Upper lobe of right lung (tissue), 1 donor: ENCODE results near the gene SENP5. TPM values are rescaled to one million over a fixed set of nuclear protein-coding genes. Genes with fewer than 3 reads are reported as not detected.
"Not testable (repeated sequence)": the region's sequence is repeated elsewhere in the genome, so short reads cannot be mapped to it uniquely, and the experiment has no call there.

Source experiments
- ATAC-seq: fragments of 200-7000 bp; cut with Tn5 transposase; one replicate; pipeline ENCODE4 v1.9.1; 2020; ENCODE audit warnings: mild to moderate bottlenecking, moderate library complexity
- DNase-seq: peaks from one replicate; pipeline ENCODE4 v3.0.0-alpha.2; 2020
- H3K27ac ChIP-seq: fragments of 200-600 bp; one replicate; pipeline ENCODE4 v1.8.0; 2022
- H3K27me3 ChIP-seq: fragments of 200-600 bp; one replicate; pipeline ENCODE4 v1.8.0; 2022; ENCODE audit warnings: mild to moderate bottlenecking
- H3K36me3 ChIP-seq: fragments of 200-600 bp; one replicate; pipeline ENCODE4 v1.8.0; 2022
- H3K4me1 ChIP-seq: fragments of 200-600 bp; one replicate; pipeline ENCODE4 v1.8.0; 2022
- H3K4me3 ChIP-seq: fragments of 200-600 bp; one replicate; pipeline ENCODE4 v1.8.0; 2022; ENCODE audit warnings: mild to moderate bottlenecking
- H3K9me3 ChIP-seq: fragments of 200-600 bp; one replicate; pipeline ENCODE4 v1.8.0; 2022
- intact Hi-C: fragments of 100-400 bp; cut with DNase I; formaldehyde crosslinking; loops from one replicate; pipeline ENCODE4 v1.11.0; 2022
- total RNA-seq: library from RNA; stranded (reverse); fragmentation: NEBNext Ultra II Directional; extraction: Animal tissue kit (Norgen Biotek cat#: 25700); gene quantifications from one replicate; pipeline ENCODE4 v1.2.1, GENCODE V29; 2021
- TF ChIP-seq, protein P1 (sequence below): fragments of 200-600 bp; IDR thresholded peaks from one replicate; pipeline ENCODE4 v1.8.0; 2022; ENCODE audit warnings: antibody characterized with exemption
- donor health status: DM: no; HTN: yes; CAD: no; lungs with severe emphysema.

Gene SENP5
- total RNA-seq, 1 donor from 2014 or later, result 27.7 TPM

DNA sequence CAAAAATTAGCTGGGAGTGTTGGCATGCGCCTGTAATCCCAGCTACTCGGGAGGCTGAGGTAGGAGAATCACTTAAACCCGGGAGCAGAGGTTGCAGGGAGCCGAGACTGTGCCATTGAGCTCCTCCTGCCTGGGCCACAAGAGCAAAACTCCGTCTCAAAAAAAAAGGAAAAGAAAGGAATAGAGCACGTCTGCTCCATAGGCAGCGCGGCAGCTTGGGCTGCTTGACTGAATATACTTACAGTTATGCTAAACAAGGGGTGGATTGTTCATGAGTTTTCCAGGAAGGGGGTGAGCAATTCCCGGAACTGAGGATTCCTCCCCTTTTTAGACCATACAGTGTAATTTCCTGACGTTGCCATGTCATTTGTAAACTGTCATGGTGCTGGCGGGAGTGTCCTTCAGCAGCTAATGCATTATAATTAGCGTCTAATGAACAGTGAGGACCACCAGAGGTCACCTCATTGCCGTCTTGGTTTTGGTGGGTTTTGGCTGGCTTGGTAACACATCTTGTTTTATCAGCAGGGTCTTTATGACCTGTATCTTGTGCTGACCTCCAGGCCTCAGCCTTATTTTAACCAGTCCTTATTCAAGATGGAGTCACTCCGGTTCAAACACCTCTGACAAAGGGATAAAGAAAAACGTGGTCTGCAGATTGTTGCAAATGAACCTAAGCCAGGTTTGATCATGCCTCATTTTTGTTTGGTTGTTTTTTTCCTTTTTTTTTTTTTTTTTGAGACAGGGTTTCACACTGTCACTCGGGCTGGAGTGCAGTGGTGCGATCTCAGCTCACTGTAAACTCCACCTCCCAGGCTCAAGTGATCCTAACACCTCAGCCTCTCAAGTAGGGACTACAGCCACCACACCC lies 24.9 kb upstream of the SENP5 start:
- Histone ChIP-seq H3K4me1 (no peaks in the 10 kb centered on the region), H3K27me3 (no peaks in the 10 kb centered on the region), H3K36me3 (no peaks in the 10 kb centered on the region), H3K9me3 (no peaks in the 10 kb centered on the region), H3K4me3 (no peak overlapping the region), H3K27ac (no peak overlapping the region)
- DNase-seq (no peak), ATAC-seq (no peak)
- intact Hi-C loops, result no loop called here
- TF ChIP-seq, protein P1, sequence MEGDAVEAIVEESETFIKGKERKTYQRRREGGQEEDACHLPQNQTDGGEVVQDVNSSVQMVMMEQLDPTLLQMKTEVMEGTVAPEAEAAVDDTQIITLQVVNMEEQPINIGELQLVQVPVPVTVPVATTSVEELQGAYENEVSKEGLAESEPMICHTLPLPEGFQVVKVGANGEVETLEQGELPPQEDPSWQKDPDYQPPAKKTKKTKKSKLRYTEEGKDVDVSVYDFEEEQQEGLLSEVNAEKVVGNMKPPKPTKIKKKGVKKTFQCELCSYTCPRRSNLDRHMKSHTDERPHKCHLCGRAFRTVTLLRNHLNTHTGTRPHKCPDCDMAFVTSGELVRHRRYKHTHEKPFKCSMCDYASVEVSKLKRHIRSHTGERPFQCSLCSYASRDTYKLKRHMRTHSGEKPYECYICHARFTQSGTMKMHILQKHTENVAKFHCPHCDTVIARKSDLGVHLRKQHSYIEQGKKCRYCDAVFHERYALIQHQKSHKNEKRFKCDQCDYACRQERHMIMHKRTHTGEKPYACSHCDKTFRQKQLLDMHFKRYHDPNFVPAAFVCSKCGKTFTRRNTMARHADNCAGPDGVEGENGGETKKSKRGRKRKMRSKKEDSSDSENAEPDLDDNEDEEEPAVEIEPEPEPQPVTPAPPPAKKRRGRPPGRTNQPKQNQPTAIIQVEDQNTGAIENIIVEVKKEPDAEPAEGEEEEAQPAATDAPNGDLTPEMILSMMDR, result no peak

DNA sequence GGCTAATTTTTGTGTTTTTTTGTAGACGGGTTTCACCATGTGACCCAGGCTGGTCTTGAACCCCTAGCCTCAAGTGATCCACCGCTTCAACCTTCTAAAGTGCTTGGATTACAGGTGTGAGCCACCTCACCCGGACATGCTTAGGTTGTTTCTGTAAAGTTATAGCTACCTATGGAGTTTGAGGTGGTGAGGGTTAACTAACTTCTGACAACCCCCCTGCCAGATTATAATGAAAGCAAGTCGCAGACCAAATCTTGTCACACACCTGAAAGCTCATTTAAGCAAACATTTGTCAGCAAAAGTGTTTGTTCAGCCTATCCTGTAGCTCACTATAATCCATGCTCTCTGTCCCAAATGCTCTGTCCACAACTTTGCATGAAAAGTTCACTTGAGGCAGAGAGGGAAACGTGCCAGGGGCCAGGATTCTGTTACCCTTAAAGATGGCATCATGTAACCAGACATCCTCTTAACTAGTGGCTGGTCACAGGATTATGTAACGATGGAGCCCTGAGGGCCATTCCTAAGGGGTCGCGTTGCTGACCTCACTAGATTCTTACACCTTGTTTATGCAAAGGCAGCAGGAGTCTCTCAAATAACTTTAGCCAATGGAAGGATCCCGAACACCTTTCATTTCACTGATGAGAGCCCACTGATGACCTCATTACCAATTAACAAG lies 24.1 kb upstream of the SENP5 start:
- no peaks in the 10 kb centered on the region for H3K4me1 ChIP-seq
- intact Hi-C loops, result no loop called here
- no peak for ATAC-seq

DNA sequence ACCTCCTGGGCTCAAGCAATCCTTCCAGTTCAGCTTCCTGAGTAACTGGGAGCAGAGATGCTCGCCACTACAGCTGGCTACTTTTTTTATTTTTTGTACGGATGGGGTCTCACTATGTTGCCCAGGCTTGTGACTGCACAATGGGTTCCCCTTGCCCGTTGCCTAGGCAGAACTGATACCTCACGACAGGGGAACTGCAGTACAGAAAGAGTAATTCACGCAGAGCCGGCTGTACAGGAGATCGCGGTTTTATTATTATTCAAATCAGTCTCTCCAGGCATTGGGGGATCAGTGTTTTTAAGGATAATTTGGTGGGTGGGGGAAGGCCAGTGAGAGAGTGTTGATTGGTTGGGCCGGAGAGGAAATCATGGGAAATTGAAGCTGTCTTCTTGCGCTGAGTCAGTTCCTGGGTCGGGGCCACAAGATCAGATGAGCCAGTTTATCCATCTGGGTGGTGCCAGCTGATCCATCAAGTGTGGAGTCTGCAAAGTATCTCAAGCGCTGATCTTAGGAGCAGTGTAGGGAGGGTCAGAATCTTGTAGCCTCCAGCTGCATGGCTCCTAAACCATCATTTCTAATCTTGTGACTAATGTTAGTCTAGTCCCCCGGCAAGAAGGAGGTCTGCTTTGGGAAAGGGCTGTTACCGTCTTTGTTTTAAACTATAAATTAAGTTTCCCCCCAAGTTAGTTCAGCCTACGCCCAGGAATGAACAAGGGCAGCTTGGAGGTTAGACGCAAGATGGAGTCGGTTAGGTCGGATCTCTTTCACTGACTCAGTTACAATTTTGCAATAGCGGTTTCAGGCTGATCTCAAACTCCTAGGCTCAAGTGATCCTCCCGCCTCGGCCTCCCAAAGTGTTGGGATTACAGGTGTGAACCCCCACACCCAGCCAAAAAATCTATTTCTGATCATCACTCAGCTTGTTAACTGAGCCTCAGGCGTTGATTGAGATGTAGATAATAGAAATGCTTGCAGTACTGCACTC lies 23.2 kb upstream of the SENP5 start:
- ATAC-seq, H3K27ac ChIP-seq, H3K9me3 ChIP-seq, intact Hi-C loops, H3K4me3 ChIP-seq, H3K27me3 ChIP-seq, DNase-seq, H3K4me1 ChIP-seq, H3K36me3 ChIP-seq: not testable (repeated sequence)

More for the DNA sequence above, 24.1 kb upstream of the SENP5 start:
- Histone ChIP-seq H3K27me3 (no peaks in the 10 kb centered on the region), H3K4me3 (no peak overlapping the region), H3K27ac (no peak overlapping the region), H3K9me3 (no peaks in the 10 kb centered on the region), H3K36me3 (no peaks in the 10 kb centered on the region)
- no peak for DNase-seq
- TF ChIP-seq, protein P1, result no peak

DNA sequence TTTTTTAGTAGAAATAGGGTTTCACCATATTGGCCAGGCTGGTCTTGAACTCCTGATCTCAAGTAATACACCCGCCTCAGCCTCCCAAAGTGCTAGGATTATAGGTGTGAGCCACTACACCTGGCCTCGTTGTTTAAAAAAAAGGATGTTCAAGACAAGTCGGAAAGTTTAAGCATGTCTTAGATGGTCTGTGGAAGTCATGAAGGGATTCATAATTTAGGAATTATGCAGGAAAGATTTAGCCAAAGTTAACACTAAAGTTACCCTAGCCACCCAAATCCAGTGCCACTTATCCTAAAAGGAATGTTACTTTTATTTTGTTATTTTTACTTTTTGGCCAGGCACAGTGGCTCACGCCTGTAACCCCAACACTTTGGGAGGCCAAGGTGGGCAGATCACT lies 19.3 kb upstream of the SENP5 start:
- H3K4me3 ChIP-seq, H3K27ac ChIP-seq, DNase-seq, H3K27me3 ChIP-seq, H3K9me3 ChIP-seq, intact Hi-C loops, ATAC-seq, H3K36me3 ChIP-seq, H3K4me1 ChIP-seq: not testable (repeated sequence)

DNA sequence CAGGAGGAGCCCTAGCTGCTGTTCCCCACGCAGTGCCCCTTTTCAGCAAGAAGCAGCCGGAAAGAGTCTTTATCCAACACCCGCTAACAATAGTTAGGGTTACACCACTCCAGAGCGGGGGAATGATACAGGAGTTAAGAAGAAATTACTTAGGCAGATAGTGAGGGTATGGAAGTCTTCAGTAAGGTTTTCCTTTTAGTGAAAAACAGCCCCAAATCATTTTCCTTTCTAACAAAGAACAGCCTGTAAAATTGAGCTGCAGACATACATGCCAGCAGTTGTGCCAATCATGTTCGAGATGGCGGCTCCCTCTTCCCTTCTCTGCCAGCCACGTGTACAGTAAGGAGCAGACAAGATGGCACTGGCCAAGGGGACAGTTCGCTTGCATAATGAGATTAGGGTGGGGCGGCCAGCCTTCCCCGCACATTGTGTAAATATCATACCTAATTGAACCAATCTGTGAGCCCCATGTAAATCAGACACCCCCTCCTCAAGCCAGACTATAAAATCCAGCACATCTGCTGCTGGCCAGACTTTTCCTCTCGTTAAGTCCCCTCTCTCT lies 18.5 kb upstream of the SENP5 start:
- H3K4me3 ChIP-seq, result no peak overlapping the region
- TF ChIP-seq, protein P1, result no peak
- ATAC-seq (no peak), DNase-seq (no peak)
- no peaks in the 10 kb centered on the region for H3K36me3 ChIP-seq
- H3K27ac ChIP-seq, result no peak overlapping the region
- H3K4me1 ChIP-seq, result no peaks in the 10 kb centered on the region
- intact Hi-C loops, result no loop called here
- H3K9me3 ChIP-seq, result no peaks in the 10 kb centered on the region
- H3K27me3 ChIP-seq, result no peaks in the 10 kb centered on the region

DNA sequence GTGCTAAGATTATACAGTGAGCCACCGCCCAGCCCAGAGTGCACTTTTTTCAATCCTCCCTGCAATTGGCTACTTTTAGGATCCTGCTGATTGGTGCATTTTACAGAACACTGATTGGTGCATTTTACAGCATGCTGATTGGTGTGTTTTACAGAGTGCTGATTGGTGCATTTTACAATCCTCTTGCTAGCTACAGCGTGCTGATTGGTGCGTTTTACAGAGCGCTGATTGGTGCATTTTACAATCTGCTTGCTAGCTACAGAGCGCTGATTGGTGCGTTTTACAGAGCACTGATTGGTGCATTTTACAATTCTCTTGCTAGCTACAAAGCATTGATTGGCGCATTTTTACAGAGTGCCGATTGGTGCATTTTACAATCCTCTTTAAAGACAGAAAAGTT lies 4.7 kb upstream of the SENP5 start:
- H3K9me3 ChIP-seq, H3K4me3 ChIP-seq, DNase-seq, intact Hi-C loops, ATAC-seq, H3K27me3 ChIP-seq, H3K4me1 ChIP-seq, H3K36me3 ChIP-seq, H3K27ac ChIP-seq: not testable (repeated sequence)
